Occipital lobe (tissue), 2 donors: ENCODE data around the gene TIMM50. TPM values are rescaled to one million over a fixed set of nuclear protein-coding genes. Genes with fewer than 3 reads are reported as not detected.
A peak's percentile ranks its signal among the peaks of the same experiment; 100 is the strongest.

Experiments used
- DNase-seq: peaks from one replicate; lab custom pipeline; 2025; lab: John Stamatoyannopoulos, UW
- total RNA-seq: library from RNA; depleted of rRNA; stranded (reverse); fragments of >200 nt; gene quantifications from one replicate; pipeline ENCODE4 v1.2.3, GENCODE V29; 2014

Gene TIMM50
- total RNA-seq, 1 donor from 2014 or later = 39.6 TPM

DNA sequence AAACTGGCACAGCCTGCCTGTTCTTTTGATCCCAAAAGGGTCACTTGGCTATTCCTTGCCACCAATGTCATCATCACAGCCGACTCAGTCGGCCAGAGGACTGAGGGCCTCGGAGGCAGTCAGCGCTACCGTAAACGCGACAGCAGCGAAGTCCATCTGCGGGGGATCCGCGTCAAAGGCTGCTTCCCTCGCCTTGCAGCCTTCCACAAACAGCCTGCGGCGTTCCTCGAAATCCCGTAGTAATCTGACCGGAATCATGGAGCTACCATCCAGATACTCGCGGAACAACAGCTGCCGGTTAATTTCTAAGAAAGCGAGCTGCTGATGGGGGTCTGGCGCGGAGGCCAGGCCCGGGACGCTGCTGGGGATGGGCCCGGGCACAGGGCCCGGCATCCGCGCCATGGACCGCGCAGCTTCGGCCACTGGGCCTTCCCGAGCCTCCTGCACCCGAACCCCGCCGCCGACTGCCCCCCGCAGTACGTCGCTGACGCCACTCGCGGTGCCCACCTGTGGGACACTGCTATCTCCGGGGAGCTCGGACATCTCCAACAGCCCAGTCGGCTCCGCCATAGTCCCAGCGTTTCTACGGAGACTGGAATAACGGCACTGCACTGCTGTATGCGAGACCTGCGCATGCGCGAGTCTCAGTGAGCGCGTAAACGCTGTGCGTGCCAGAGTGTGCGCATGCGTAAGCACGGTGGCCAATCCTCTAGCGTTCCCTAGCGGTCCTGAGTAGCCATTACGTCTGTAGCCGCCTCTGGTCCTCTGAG is 51.8 kb downstream of the TIMM50 start, which contains the start of gene EID2B:
TSS of gene EID2B (minus strand) at position 620 of the 770 bp plus-strand sequence. CDS start at position 570, 50 bp downstream.
- peak; percentile 79 for DNase-seq

GRCh38 chr19:39533003-39533512 is 52.4 kb downstream of the TIMM50 start:
- no peak for DNase-seq

- no peak for DNase-seq
Observed at GRCh38 chr19:39533791-39534190, 53.2 kb downstream of the TIMM50 start.

DNA sequence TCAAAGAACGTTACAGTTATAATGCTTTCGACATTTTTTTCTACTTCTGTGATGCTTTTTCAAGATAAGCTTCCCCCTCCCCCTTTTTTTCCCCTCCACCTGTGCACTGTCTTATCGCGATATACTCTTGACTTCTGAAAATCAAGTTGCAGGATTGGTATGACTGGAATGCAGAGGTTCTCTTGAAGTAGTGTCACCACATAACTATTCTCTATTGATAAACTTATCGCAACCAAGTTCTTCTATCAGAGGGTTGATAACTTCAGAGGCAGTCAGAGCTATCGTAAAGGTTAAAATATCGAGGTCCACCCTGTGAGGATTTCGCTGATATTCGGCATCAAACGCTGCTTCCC is 58.5 kb downstream of the TIMM50 start:
- no peak for DNase-seq

GRCh38 chr19:39539518-39540332 is 59.1 kb downstream of the TIMM50 start, which contains the start of gene EID2:
Gene EID2 (minus strand): TSS chr19:39540161. CDS start chr19:39540079, 82 bp downstream.
- peak; percentile 90 for DNase-seq

GRCh38 chr19:39540333-39540673 is 59.7 kb downstream of the TIMM50 start:
- no peak for DNase-seq

Other genes starting within 250 kb of the TIMM50 start
- not detected for gene IFNL3, start 235.8 kb upstream of the TIMM50 start, total RNA-seq
- not detected for gene IFNL4, start 232.0 kb upstream of the TIMM50 start, total RNA-seq
- gene IFNL2, start 212.4 kb upstream of the TIMM50 start, total RNA-seq = not detected
- gene IFNL1, start 184.4 kb upstream of the TIMM50 start, total RNA-seq = not detected
- 6.9 TPM for gene LRFN1, start 160.0 kb upstream of the TIMM50 start, total RNA-seq
- 5.3 TPM for gene GMFG, start 144.8 kb upstream of the TIMM50 start, total RNA-seq
- 18.7 TPM for gene SAMD4B, start 138.4 kb upstream of the TIMM50 start, total RNA-seq
- 29.2 TPM for gene PAF1, start 89.7 kb upstream of the TIMM50 start, total RNA-seq
- 17.2 TPM for gene MED29, start 89.5 kb upstream of the TIMM50 start, total RNA-seq
- 1.2 TPM for gene ZFP36, start 74.0 kb upstream of the TIMM50 start, total RNA-seq
- gene PLEKHG2, start 68.2 kb upstream of the TIMM50 start, total RNA-seq = 27.3 TPM
- 77.0 TPM for gene RPS16, start 44.9 kb upstream of the TIMM50 start, total RNA-seq
- gene SUPT5H, start 35.3 kb upstream of the TIMM50 start, total RNA-seq = 47.9 TPM
- 15.8 TPM for gene DLL3, start 18.1 kb downstream of the TIMM50 start, total RNA-seq
- gene SELENOV, start 34.3 kb downstream of the TIMM50 start, total RNA-seq = not detected
- 18.9 TPM for gene EID2B, start 52.0 kb downstream of the TIMM50 start, total RNA-seq
- 26.4 TPM for gene EID2, start 59.3 kb downstream of the TIMM50 start, total RNA-seq
- gene LGALS13, start 121.7 kb downstream of the TIMM50 start, total RNA-seq = not detected
- gene LGALS16, start 175.1 kb downstream of the TIMM50 start, total RNA-seq = not detected
- not detected for gene LGALS14, start 223.6 kb downstream of the TIMM50 start, total RNA-seq